ENCODE data around the gene ZNF322.
"Not testable (repeated sequence)": the region's sequence is repeated elsewhere in the genome, so short reads cannot be mapped to it uniquely, and the experiment has no call there.

ZNF322 gene, protein sequence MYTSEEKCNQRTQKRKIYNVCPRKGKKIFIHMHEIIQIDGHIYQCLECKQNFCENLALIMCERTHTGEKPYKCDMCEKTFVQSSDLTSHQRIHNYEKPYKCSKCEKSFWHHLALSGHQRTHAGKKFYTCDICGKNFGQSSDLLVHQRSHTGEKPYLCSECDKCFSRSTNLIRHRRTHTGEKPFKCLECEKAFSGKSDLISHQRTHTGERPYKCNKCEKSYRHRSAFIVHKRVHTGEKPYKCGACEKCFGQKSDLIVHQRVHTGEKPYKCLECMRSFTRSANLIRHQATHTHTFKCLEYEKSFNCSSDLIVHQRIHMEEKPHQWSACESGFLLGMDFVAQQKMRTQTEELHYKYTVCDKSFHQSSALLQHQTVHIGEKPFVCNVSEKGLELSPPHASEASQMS

DNA sequence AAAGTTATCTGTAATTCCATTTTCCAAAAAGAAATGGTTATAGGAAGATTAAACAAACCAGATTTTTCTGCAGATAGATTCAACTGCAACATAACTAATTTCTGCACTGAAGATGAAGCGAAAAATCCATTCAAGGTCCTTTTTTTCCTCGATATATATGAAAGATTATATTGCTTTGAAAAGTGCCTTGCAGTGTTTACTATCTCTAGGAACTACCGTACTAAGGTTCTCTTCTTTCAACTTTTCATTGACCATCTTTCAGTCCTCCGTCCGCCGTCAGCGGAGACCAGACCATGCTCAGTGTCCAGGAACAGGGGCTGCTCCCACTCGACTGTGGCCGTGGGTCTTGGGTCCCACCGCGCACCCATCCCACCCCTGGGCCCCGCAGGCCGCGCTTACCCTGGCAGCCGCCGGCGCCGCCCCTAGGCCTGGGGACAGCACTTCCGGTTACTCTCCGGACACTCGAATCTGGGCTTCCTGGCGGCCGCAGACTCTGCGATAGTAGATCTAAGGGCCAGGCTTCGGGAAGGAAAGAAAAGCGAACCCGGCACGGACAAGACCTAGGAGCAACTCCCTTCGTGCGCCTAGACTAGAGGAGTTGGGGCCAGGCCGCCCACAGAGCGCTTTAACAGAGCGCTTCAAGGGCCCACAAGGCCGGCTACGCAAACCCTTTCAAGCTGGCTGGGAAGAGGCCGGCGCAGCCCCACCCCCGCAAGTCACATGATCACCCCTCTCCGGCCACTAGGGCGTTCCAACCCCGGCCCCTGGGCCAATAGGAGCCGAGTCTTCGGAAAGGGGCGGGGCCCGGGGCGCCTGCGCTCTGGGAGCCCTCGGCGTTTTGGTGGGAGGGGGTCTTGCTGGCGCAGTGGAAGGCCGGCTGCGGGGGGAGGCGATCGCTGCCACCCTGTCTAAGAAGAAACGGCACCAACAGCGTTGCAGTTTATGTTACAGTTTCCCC is at the start of gene ZNF322:
ZNF322 (minus strand) TSS at position 705 of the 958 bp plus-strand sequence. CDS start 21,193 bp downstream, outside the sequence.
- DNase-seq = peak; percentile 88

DNA sequence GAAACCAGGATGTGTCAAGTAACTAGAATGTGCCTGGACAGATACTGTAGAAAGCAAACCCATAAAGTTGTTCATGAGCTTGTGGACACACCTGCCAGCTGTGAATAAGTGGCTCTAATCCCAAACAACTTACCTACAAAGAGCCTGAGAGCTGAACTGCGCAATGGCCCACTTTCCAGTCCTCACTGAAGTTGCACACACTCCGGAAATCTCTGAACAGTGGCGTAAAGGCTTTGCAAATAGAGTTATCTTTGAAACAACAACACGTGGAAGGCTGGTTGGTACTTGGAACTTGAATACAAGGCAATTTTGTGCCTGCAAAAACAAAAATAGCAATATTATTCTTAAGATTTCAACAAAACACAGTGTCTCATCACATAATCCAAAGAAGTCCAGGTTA is 46.2 kb upstream of the ZNF322 start:
- not testable (repeated sequence) for DNase-seq

DNA sequence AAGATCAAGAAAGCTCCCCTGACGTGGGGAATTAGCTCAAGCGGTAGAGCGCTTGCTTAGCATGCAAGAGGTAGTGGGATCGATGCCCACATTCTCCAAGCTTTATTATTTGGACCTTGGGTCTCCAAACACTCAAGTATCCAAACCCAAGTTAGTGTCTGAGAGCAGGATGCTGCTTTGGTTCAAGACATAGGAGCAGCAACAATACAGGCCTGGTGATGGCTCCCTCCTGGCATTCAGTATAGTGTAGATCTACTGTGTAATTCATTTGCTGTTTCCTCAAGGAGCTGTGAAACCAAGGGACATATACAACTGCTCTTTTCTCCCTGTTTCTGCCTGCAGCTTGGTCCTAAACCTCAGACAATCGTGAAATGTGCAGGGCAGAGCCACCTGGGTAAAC is 45.8 kb upstream of the ZNF322 start:
- not testable (repeated sequence) for DNase-seq

DNA sequence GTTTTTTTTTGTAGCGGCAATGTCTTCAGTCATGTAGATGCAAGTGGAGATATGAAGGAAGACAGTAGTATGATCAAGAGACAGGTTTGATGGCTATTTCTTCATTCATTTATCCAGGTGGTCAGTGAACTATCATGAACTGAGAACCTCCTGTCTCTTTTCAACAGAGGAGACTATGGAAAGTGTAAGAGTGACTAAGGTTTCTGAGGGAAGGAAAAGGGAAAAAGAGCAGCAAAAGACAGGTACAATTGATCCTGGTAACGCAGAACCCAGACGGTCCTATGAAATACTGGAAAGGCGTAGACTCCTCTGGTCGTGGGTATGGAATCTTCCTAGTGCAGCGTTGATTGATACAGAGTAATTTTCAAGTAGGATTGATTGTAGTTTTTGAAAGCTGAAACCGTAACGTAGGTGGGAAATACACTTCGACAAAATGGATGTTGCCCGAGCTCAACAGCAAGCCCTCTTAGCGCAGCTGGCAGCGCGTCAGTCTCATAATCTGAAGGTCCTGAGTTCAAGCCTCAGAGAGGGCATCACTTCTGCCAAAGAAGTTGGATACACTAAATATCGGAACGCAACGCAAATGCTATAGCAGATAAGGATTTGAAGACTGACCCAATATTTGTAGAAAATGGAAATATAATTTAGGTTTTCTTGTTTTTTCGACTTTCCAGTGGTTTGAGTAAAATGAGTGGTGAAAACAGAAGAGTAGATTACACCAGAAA is 41.6 kb upstream of the ZNF322 start:
- not testable (repeated sequence) for DNase-seq

DNA sequence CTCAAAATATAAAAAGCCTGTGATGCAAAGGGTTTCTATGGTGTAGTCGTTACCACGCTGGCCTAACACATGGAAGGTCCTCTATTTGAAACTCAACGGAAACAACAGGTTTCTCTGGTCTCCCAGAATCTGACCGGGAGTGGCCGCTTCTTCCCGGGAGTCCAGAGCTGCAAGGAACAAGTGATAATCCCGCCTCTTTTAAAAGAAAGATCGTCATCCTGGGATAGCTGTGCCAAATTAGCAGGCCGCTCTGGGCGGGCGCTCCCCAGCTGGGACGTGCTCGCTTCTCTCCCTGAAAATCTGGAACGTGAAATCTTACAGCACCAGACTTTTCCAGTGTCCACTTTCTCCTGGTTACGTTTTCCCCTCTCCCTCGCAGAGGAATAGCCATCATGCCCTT is 38.0 kb upstream of the ZNF322 start:
- DNase-seq = not testable (repeated sequence)

DNA sequence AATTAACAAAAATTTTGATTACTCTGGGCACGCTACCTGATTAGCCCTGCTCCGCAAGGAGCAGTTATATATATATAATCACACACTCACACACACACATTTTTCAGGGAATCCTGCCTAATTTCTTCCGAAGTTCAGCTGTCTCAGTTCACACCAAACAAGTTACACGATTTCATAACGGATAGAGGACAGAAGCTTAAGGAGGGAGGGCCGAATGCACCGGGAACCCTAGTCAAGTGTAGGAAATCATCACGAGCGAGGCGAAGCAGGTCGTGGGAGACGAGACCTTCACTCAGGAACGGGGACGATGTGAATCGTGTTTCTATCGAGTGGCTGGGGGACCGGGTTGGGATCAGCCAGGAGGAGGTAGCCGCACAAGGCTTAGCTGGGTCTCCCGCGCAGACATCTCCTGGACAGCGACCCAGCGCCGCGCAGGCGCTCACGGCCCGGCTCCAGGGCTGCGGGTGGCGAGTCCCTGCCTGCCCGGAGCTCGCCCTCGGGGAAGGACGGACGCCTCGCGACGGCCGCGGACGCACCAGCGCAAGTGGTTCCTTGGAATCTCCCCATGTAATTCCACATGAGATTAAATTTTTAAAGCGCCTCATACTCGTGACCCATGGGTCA is 29.9 kb upstream of the ZNF322 start:
- not testable (repeated sequence) for DNase-seq

DNA sequence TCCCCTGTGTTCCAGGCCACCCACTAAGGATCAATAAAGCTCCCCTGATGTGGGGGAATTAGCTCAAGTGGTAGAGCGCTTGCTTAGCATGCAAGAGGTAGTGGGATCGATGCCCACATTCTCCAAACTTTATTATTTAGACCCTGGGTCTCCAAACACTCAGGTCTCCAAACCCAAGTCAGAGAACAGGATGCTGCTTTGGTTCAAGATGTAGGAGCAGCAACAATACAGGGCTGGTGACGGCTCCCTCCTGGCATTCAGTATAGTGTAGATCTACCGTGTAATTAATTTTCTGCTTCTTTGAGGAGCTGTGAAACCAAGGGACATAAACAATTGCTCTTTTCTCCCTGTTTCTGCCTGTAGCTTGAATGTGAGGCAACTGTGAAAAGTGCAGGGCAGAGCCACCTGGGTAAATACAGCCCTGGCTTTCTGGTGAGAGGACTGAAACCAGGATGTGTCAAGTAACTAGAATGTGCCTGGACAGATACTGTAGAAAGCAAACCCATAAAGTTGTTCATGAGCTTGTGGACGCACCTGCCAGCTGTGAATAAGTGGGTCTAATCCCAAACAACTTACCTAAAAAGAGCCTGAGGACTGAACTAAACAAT is 23.0 kb upstream of the ZNF322 start:
- DNase-seq = not testable (repeated sequence)

DNA sequence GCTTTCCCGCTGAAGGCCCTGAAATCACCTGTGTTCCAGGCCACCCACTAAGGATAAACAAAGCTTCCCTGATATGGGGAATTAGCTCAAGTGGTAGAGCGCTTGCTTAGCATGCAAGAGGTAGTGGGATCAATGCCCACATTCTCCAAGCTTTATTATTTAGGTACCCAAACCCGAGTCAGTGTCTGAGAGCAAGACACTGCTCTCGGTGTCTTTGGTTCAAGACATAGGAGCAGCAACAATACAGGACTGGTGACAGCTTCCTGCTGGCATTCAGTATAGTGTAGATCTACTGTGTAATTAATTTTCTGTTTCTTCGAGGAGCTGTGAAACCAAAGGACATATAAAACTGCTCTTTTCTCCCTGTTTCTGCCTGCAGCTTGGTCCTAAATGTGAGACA is 13.7 kb upstream of the ZNF322 start:
- not testable (repeated sequence) for DNase-seq

DNA sequence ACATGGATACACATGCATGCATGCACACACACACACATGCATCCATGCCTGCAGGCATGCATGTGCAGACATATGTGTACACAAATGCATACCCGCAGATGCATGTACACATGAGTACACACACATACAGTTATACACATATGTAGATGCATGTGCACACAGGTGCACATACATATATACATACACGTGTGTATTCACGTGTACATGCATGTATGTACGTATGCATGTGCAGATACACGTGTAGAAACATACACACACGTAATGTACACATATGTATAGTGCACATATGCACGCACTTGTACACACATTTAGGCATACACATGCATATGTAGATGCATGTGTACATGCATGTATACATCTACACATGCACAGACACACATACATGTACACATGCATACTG is 11.0 kb upstream of the ZNF322 start:
- not testable (repeated sequence) for DNase-seq

DNA sequence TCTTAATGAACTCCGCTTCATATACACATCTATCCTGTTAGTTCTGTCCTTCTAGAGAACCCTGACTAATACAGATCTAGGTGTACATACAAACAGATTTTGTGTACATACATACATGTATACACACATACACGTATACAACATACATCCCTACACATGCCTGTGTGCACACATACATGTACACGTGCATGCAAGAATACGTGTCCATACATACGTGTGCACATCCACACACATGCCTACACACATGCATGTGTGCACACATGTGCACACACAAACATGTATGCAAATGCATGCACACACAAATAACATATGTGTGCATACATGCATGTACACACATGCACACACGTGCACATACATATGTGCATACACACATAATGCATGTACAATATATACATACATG is 10.5 kb upstream of the ZNF322 start:
- not testable (repeated sequence) for DNase-seq

DNA sequence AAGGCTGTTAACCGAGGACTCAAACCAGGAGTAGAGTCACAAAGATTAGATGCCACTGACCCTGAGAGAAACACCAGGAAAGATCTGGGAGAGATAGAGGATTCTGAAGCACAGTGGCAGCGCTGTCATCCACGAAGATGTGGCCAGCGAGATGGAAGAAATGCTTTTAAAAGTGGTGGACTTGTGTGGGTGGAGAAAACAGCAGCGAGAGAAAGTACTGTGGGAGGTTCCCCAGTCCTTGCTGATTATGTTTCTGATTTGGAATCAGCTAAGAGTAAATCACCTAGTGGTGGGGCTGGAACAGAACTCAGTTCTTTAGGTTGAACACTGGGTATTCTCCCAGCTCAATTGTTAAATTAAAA is 435 bp upstream of the ZNF322 start:
- DNase-seq = no peak

DNA sequence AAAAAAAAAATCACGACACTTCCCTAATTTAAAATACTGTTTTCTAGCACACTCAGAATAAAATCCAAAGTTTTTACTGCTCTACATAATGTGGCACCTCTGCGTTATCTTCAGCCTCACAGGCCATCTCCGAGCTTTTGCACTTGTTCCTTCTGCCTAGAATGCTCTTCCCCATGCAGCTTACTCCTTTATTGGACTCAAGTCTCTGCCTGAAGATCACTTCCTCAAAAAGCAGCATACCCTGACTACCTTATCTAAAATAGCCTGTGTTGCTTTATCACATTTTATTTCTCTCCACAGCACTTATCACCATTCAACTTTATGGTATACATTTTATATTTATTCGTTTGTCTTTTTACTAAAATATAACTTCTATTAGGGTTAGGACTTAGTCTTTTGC is 2.3 kb downstream of the ZNF322 start:
- DNase-seq = no peak

DNA sequence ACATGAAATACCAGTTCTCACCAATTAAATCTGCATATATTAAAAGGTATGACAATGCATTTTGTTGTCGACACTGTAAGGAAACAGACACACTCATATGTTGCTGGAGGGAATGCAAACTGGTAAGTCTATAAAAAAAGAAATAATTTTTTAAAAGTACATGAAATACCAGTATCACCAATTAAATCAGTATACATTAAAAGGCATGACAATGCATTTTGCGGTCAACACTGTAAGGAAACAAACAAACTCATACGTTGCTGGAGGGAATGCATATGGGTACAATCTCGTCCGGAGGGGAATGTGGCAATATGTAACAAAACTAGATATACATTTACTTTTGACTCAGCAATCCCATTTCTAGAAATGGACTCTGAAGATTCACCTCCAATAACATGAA is 6.5 kb downstream of the ZNF322 start:
- DNase-seq = no peak

DNA sequence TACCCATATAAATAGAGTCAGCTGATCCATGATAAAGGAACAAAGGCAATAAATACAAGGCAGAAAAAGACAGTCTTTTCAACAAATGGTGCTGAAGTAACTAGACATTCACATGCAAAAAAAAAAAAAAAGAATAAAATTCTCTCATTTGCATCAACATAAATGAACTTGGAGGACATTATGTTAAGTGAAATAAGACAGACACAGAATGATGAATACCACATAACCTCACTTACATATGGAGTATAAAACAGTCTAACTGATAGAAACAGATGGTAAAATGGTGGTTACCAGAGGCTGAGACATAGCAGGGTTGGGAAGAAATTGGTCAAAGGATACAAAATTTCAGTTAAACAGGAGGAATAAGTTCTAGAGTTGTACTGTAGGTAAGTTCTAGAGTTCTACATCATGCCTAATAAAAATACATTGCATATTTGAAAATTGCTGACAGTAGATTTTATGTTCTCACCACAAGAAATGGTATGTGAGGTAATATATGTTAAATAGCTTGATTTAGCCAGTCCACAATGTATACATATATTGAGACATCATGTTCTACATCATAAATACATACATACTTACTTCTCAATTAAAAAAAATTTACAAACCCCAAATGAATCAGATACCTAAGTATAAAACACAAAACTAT is 8.3 kb downstream of the ZNF322 start:
- no peak for DNase-seq

DNA sequence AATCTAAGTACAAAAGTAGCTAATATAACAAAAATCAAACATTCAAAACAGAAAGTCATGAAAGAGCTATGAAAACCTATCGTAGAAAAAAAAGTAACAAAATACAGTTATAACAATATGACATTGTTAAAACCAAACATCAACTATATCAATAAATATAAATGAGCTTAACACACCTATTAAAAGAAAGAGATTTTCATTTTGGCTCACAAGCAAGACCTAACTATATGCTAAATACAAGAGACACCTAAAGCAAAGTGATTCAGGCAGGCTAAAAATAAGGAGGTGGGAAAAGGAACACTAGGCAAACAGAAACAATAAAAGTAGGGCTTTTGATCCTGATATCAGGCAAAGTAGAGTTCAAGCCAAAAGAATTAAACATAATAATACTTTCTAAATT is 13.5 kb downstream of the ZNF322 start:
- no peak for DNase-seq

DNA sequence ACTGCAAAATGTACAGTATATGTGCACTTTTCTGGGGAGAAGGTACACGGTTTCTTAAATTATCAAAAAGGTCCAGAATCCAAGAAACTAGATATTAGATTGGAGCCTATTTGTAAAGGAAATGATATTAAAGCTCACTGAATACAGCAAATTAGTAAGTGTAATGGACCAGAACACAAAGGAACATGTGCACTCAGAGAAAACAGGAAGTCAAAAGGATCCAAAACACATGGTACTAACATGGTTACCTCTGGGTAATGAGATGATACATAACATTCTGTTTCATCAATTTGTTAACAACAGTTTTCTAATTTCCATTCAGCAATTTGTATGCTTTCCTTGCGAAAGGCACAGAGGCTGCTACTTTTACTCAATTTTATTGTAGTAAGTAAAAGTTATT is 18.7 kb downstream of the ZNF322 start:
- no peak for DNase-seq

DNA sequence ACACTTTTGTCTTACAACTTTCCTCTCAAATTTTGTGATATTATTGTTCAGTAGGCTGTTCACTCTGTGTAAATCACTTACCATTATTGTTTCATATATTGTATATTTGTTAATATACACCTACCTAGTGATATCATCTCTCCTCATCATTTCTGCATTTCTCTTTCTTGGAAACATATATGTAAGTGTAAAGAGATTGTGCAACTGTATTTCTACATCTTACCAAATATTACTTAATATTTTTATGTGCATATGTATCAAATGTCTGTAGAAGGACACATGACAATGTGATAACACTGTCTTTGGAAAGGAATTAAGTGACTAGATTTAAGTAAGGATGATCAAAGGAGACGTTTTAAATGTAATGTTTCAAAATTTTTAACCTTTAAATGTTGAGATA is 30.2 kb downstream of the ZNF322 start:
- DNase-seq = no peak

DNA sequence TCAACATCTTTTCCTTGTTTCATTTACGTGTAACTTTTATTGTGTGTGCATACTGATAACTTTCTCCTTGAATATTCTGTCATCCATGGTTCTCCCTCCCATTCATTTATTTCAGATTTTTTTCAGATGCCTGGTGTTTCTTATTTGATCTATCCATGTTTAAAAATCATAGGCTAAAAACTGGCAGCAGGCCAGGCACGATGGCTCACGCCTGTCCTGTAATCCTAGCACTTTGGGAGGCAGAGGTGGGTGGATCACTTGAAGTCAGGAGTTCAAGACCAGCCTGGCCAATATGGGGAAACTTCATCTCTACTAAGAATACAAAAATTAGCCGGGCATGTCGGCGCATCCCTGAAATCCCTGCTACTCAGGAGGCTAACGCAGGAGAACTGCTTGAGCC is 31.7 kb downstream of the ZNF322 start:
- no peak for DNase-seq

DNA sequence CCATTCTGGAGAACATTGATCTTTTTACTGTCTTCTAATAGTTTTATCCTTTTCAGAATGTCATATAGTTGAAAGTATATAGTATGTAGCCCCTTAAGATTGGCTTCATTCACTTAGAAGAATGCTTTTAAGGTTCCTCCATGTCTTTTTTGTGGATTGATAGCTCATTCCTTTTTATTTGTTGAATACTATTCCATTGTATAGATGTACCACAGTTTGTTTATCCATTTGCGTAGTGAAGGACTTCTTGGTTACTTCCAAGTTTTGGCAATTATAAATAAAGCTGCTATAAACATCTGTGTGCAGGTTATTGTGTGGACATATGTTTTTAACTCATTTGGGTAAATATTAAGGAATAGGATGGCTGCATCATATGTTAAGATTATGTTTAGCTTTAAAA is 35.0 kb downstream of the ZNF322 start:
- DNase-seq = no peak

DNA sequence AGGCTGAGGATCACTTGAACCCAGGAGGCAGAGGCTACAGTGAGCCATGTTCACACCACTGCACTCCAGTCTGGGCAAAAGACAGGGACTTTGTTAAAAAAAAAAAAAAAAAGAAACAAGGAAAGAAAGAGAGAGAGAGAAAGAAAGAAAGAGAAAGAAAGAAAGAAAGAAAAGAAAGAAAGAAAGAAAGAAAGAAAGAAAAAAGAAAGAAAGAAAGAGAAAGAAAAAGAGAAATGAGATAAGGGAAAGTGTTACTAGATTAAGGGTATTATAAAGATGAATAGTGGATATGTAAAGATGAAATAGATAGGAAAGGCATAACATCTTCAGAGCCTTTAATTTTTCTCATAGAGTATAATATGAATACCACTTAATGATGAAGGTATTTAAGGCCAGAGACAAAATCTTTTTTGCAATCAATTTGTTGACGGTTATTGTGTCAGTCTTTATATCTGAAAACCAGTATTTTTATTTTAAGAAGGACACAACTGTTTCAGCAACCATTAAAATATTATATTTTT is 36.1 kb downstream of the ZNF322 start:
- DNase-seq = no peak

All from DMS153 (cell line).